Lung (tissue), 12 donors: Measurements from ENCODE around the gene DPH5. TPM values are rescaled to one million over a fixed set of nuclear protein-coding genes. Genes with fewer than 3 reads are reported as not detected.
A peak's percentile ranks its signal among the peaks of the same experiment; 100 is the strongest.
"Not testable (repeated sequence)": the region's sequence is repeated elsewhere in the genome, so short reads cannot be mapped to it uniquely, and the experiment has no call there.

ENCODE experiments used
- ATAC-seq: fragments of 200-7000 bp; cut with Tn5 transposase; one replicate; pipeline ENCODE4 v1.9.1; 2020; ENCODE audit warnings: moderate number of reproducible peaks; ENCODE audit not compliant: insufficient read depth, low FRiP score
- DNase-seq, 3 donors: peaks; one replicate each; pipeline ENCODE4 v3.0.0-alpha.2; 2013 to 2017
- H3K27ac ChIP-seq, 2 donors: one replicate each; pipeline ENCODE4 v1.5.1; 2013; ENCODE audit warnings: mild to moderate bottlenecking in 2 of 2, moderate library complexity in 2 of 2, control low read depth in 1 of 2, inconsistent platforms in 1 of 2, low read depth in 1 of 2, low read length in 1 of 2
- H3K27me3 ChIP-seq, 3 donors: one replicate each; pipeline ENCODE4 v1.5.1; 2013; ENCODE audit warnings: low read length in 2 of 3; ENCODE audit not compliant: control insufficient read depth in 3 of 3, insufficient read depth in 3 of 3
- H3K36me3 ChIP-seq, 4 donors: one replicate each; pipeline ENCODE4 v1.5.1; 2013; ENCODE audit warnings: low read length in 4 of 4, mild to moderate bottlenecking in 1 of 4, moderate library complexity in 1 of 4; ENCODE audit not compliant: control insufficient read depth in 4 of 4, insufficient read depth in 4 of 4
- H3K4me1 ChIP-seq, 5 donors: one replicate each; pipeline ENCODE4 v1.5.1; 2013; ENCODE audit warnings: low read length in 5 of 5, mild to moderate bottlenecking in 2 of 5, moderate library complexity in 1 of 5; ENCODE audit not compliant: control insufficient read depth in 5 of 5, insufficient read depth in 5 of 5
- H3K4me3 ChIP-seq: one replicate; pipeline ENCODE4 v1.5.1; 2013; ENCODE audit warnings: mild to moderate bottlenecking, control low read depth, moderate library complexity
- H3K9ac ChIP-seq, 2 donors: one replicate each; pipeline ENCODE4 v1.5.1; 2013; ENCODE audit warnings: low read length in 2 of 2, control low read depth in 1 of 2; ENCODE audit not compliant: insufficient read depth in 1 of 2
- H3K9me3 ChIP-seq, 4 donors: one replicate each; pipeline ENCODE4 v1.5.1; 2013; ENCODE audit warnings: low read length in 3 of 4, mild to moderate bottlenecking in 1 of 4, moderate library complexity in 1 of 4; ENCODE audit not compliant: control insufficient read depth in 4 of 4, insufficient read depth in 3 of 4
- CTCF ChIP-seq: IDR thresholded peaks from 2 replicates; pipeline ENCODE4 v1.5.1; 2012; ENCODE audit warnings: mild to moderate bottlenecking; ENCODE audit errors: control extremely low read depth, extremely low read depth
- WGBS, 2 donors: extraction: QIAGEN DNeasy Blood & Tissue Kit; methylation state at CpG; one replicate each; pipeline ENCODE4 v1.1.7; 2013; 5-methylcytosine and 5-hydroxymethylcytosine counted together
- polyA plus RNA-seq, 2 donors: library from polyadenylated mRNA; stranded (reverse); fragments of 200-250 nt; gene quantifications; one replicate each; pipeline ENCODE4 v1.2.1, GENCODE V29; 2013
- total RNA-seq, 2 donors: library from RNA; depleted of rRNA in 1 of 2; stranded (reverse); fragments of >200 nt in 1 of 2; gene quantifications; one replicate each; pipeline ENCODE4 v1.2.1, GENCODE V29; 2014 to 2021
- donor health status: control.
- donor health status: control.
- donor health status: Bipolar disorder and iron deficiency.
- donor health status: healthy.
- donor health status: DM: yes; HTN: yes; CAD: no.

Gene DPH5
- total and polyA plus RNA-seq, 4 donors = 21.2 to 30.7 (median 27.2) TPM

GRCh38 chr1:100952104-100952745 lies 73.4 kb downstream of the DPH5 start:
- Histone ChIP-seq H3K9ac (no peak overlapping the region), H3K27me3 (no peaks in the 10 kb centered on the region), H3K36me3 (peaks cover 0 to 7% (median 5%) of the 10 kb centered on the region in 4 donors), H3K4me3 (no peak overlapping the region), H3K4me1 (peaks cover 3 to 59% (median 21%) of the 10 kb centered on the region in 5 donors), H3K9me3 (peaks cover 0 to 2% (median 0%) of the 10 kb centered on the region in 4 donors), H3K27ac (no peak overlapping the region)
- DNase-seq (no peak), ATAC-seq (no peak)
- 96 to 99% methylated on average over 4 of the region's 4 CpGs for WGBS, 2 donors
- TF ChIP-seq CTCF = no peak

- Histone ChIP-seq H3K27me3 (no peaks in the 10 kb centered on the region), H3K36me3 (peaks cover 0 to 7% (median 5%) of the 10 kb centered on the region in 4 donors), H3K4me3 (no peak overlapping the region), H3K27ac (peak overlapping the region in 1 of 2 donors; percentile 63), H3K9me3 (peaks cover 0 to 2% (median 0%) of the 10 kb centered on the region in 4 donors), H3K4me1 (peaks cover 3 to 59% (median 21%) of the 10 kb centered on the region in 5 donors), H3K9ac (peak overlapping the region in 1 of 2 donors; percentile 27)
- TF ChIP-seq CTCF = no peak
- DNase-seq (peak; percentile 67 to 91 (median 88)), ATAC-seq (no peak)
- WGBS, 2 donors = 64 to 80% methylated on average over 4 of the region's 4 CpGs
Measured at GRCh38 chr1:100950781-100951180, 74.8 kb downstream of the DPH5 start.

DNA sequence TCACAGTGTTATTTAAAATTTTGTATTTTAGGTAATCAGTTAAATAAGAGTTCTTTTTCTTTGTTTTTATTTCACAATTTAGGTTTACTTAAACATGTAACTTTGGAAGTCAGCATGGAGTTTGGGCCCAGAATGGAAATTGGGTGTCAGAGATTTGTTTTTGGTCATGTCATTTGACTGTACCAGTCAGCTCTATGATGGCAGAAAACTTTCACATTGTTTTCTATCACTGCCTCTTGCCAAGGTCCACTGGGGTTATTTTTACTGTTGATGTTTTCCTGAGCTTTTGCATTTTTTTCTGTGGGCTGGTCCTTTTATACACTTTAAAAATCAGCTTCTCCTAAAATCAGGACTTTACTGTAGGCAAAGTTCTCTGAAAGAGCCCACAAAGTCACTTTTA lies 75.2 kb downstream of the DPH5 start:
- H3K4me3 ChIP-seq = no peak overlapping the region
- H3K4me1 ChIP-seq = peaks cover 3 to 54% (median 21%) of the 10 kb centered on the region in 5 donors
- H3K36me3 ChIP-seq = peaks cover 0 to 7% (median 5%) of the 10 kb centered on the region in 4 donors
- DNase-seq (peak; percentile 55 to 96 (median 91)), ATAC-seq (no peak)
- H3K27me3 ChIP-seq = no peaks in the 10 kb centered on the region
- no peak overlapping the region for H3K27ac ChIP-seq
- TF ChIP-seq CTCF = no peak
- H3K9ac ChIP-seq = peak overlapping the region in 1 of 2 donors; percentile 27
- peaks cover 0 to 2% (median 0%) of the 10 kb centered on the region in 4 donors for H3K9me3 ChIP-seq

- 71 to 79% methylated on average over 9 of the region's 9 CpGs for WGBS, 2 donors
- H3K27ac ChIP-seq = peak overlapping the region in 1 of 2 donors; percentile 32
- H3K36me3 ChIP-seq = not testable (repeated sequence)
Measured at GRCh38 chr1:100949515-100950158, 75.9 kb downstream of the DPH5 start.

GRCh38 chr1:100948721-100949405 lies 76.7 kb downstream of the DPH5 start:
- not testable (repeated sequence) for H3K27me3 ChIP-seq, ATAC-seq, H3K9me3 ChIP-seq, H3K27ac ChIP-seq, H3K9ac ChIP-seq, H3K36me3 ChIP-seq, H3K4me3 ChIP-seq, DNase-seq
- 91 to 93% methylated on average over 7 of the region's 7 CpGs for WGBS, 2 donors
- peaks cover 3 to 40% (median 21%) of the 10 kb centered on the region in 5 donors for H3K4me1 ChIP-seq

More at GRCh38 chr1:100949515-100950158, 75.9 kb downstream of the DPH5 start:
- ATAC-seq, H3K4me3 ChIP-seq, H3K9me3 ChIP-seq, H3K9ac ChIP-seq, H3K27me3 ChIP-seq: not testable (repeated sequence)
- H3K4me1 ChIP-seq = peaks cover 3 to 47% (median 21%) of the 10 kb centered on the region in 5 donors
- peak; percentile 42 to 63 (median 51) for DNase-seq
